ENCODE results near the gene NUDT14. TPM values are rescaled to one million over a fixed set of nuclear protein-coding genes. Genes with fewer than 3 reads are reported as not detected.

NUDT14 gene
- polyA plus RNA-seq, 3 donors: 23.7 to 29.2 (median 26.2) TPM

DNA sequence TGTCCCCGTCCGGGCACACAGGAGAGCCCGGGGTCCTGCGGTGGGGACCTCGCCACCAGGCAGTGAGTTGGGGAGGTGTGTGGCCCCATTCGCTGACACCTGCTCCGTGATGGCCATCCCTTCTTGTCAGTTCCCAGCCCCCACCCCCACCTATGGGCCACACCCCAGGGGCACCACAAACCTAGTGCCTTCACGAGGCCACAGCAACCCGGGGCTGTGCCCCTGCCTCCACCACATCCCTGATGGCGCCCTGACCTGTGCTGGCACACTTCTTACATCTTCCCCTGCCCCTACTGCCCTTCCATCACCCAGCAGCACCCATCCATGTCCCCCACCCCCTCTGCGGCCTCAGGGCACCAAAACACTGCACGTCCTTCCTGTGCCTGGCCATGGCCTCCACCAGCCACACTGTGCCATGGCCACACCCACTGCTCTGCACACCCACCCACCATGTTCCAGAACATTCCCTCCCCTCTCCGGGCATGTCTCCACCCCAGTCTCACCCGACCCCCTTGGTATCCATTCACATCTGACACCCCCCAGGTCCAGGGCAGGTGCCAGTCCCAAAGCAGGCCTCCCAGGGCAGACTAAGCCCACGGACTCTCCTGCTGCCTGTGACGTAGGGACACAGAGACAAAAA is 37.0 kb downstream of the NUDT14 start:
- 89 to 93% (median 91%) methylated on average over 11 to 16 of the region's 16 CpGs for WGBS, 3 donors

DNA sequence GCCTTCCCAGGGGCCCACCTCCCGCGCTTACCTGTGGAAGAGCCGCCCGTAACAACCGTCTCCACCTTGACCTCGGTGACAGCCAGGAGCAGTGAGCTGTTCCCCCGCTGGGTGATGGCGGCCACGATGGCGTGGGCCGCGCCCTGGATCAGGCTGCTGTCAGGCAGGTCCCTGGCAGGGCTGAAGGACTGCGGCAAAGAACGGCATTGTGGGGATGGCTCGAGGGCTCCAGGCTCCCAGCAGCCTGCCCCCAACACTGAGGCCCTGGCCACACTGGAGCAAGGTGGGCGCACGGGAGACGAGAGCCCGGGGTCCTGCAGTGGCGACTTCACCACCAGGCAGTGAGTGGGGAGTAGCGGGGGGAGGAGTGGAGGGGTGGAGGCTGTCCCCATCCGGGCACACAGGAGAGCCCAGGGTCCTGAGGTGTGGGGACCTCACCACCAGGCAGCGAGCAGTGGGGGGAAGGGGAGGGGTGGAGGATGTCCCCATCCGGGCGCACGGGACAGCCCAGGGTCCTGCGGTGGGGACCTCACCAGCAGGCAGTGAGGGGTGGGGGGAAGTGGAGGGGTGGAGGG is 37.6 kb downstream of the NUDT14 start:
- no peak overlapping the region for H3K27ac ChIP-seq (ENCODE audit: low read depth, low read length)
- WGBS, 3 donors: 95 to 97% (median 95%) methylated on average over 27 of the region's 27 CpGs

More for the DNA sequence above, 37.0 kb downstream of the NUDT14 start:
- H3K27ac ChIP-seq (ENCODE audit: low read depth, low read length): no peak overlapping the region

DNA sequence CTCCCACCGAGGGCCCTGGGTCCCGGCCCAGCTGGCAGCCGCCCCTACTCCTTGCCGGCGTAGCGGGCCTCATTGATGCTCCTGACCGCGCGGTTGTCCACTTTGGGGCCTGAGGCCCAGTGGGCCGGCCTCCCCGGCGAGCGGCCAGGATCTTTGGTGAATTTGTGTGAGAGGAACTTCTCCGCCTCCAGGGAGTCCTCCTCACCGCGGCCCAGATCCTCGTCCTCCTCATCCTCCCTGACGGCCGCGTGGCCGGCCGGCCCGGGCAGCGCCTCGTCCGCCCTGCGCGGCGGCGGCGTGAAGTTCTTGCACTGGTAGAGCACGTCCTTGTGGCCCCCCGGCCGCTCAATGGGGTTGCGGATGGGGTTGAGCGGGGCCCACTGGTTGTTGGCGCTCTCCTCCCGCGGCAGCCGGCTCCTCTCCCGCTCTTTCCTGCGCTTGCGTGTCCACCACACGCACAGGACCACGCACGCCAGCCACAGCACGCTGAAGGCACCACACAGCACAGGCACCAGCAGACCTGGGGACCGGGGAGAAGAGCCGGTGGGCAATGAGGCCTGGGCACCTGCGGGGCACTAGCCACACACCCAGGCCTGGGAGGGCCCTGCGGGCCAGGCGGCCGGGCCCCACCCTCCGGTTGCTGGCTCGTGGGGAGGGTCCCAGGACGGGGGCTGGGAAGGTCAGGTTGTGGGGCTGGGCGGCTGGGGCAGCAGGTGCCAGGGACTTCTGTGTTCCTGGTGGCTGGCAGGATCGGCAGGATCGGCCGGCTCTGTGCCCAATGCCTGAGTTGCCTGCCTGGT is 38.3 kb downstream of the NUDT14 start:
- no peak overlapping the region for H3K27ac ChIP-seq (ENCODE audit: low read depth, low read length)
- WGBS, 3 donors: 95 to 98% (median 95%) methylated on average over 52 to 60 of the region's 60 CpGs

DNA sequence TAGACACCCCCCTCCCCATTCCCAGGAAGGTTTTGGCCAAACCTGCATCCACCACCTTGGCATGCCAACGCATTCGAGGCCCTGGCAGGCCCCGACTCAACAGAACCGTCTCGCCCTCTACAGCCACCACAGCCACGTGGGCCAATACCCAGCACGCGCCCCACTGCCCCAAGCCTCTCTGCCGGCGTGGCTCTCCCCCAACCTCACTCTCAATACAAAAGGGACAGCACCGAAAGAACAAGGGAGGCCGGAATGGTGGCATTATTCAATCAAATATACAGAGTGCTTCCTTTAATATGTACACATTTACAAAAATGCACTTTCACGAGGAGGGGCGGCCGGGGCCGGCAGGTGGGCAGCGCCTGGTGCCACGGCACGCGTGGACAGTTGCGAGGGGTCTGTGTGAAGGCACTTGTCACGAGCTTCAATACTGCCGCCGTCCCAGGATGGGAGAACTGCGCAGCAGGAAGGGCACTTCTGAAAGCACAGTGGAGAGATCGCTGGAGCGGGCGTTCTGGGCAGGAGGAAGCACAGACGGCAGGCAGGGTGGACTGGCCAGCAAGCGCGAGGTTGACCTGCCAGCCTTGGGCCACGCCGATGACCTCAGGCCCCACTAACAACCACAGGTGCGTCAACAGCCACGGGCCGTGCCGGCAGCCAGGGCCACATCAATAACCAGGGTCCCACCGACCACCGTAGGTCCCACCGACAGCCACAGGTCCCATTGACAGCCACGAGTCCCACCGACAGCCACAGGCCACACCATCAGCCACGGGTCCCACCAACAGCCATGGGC is 39.4 kb downstream of the NUDT14 start:
- 90 to 94% (median 94%) methylated on average over 43 of the region's 43 CpGs for WGBS, 3 donors
- no peak overlapping the region for H3K27ac ChIP-seq (ENCODE audit: low read depth, low read length)

DNA sequence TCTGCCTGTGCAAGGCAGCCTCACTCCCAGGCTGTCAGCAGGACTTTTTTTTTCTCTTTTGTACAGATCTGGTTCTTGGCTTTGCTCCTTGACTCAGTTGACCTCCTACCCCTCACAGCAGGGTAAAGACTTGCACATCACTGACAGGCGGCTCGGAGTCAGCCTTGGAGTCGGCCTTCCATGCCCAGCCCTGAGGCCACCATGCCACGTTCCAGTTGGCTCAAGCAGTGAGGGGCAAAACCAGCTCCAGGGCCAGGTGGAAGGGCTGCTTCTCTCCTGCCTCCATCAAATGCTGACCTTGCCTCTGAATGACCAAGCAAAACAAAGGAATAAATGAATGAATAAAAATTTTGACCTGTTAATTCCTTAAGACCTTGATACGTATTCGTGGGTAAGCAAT is 40.1 kb downstream of the NUDT14 start:
- 94 to 96% (median 95%) methylated on average over 6 of the region's 6 CpGs for WGBS, 3 donors
- no peak overlapping the region for H3K27ac ChIP-seq (ENCODE audit: low read depth, low read length)

DNA sequence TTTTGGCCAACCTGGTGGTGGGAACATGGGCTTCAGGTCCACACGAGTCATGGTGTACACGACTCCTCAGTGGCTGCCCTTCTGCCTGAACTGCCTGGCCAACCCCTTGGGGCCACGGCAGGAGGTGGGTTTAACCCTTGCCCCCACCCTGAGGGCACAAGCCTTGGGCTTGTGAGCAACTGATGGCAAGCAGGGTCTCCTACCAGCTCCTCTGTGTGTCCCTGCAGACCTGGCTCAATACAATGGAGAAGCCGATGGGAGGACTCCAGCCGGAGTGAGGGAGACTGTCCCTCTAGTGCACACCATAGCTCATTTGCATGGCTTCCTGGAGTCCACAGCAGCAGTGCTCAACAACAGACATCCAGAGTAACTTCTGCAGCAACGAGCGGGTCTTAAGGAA is 40.5 kb downstream of the NUDT14 start:
- H3K27ac ChIP-seq (ENCODE audit: low read depth, low read length): no peak overlapping the region
- WGBS, 3 donors: 89 to 98% (median 89%) methylated on average over 7 of the region's 7 CpGs

DNA sequence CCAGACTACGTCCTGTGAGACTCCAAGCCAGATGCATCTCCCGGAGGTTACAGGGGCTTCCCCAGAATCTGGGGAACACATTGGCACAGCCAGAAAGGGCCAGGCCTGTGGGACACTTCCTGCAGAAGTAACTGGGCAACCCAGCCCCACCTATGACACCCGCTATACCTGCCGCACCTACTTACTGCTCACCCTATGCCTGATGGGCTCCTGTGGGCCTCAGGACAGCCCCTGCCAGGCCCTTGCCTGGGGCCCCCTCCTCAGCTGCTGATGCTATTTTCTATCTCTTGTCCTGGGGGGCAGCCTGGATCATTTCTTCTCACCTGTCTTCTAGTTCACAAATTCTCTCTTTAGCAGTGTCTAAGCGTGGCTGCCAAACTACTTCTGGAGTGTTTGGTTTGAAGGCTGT is 41.3 kb downstream of the NUDT14 start:
- no peak overlapping the region for H3K27ac ChIP-seq (ENCODE audit: low read depth, low read length)
- WGBS, 3 donors: 93 to 100% (median 99%) methylated on average over 5 of the region's 5 CpGs

DNA sequence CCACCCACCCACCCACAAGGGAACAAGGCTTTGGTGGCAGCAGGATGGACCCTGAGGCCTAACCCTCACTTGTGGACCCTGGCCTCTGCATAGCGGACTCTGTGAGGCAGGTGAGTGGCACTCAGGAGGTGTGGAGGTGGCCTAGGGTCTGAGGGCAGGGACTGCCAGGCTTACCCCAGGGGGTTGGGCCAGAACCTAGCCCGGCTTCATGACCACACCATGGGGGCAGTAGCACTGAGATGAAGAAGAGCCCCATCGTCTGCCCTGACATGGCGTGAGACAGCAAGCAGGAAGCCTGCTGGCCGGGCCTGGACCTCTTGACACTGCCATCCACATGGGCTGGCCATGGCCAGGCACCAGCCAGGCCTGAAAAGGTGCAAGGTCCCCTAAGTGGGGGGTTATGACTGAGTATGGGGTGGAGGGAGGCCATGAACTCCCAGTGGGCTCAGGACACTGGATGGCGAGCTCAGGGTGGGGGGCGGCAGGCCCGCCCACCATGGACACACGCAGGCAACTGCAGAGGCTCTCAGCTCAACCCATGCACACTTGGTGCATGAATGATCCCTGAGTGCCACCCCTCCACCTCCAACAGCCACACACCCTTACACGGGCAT is 41.8 kb downstream of the NUDT14 start:
- no peak overlapping the region for H3K27ac ChIP-seq (ENCODE audit: low read depth, low read length)
- WGBS, 3 donors: 77 to 87% (median 82%) methylated on average over 10 of the region's 10 CpGs

DNA sequence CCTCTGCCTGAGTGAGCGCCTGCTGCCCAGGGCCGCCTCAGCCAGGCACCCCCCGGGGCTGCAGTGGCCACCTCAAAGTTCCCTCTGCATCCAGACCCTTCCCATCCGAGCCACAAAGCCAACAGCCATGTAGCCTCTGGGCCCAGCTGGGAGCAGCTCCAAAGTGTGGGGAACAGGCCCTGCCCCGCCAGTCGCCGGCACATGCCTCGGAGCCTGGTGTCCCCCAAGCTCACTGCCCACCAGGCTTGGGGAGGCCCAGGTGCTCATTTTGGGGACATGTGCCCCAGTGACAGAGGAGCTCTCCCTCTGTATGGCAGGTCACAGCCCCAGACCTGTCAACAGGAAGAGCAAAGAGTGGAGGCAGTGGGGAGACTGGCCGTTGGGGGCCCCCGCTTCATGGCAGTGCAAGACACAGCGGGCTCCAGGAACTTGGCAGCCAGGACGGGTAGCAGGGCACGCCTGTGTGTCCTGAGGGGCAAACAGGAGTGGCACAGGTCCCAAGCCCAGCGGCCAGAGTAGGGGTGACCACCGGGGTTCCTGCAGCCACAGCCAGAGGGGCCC is 42.5 kb downstream of the NUDT14 start:
- WGBS, 3 donors: 91 to 92% (median 92%) methylated on average over 15 of the region's 15 CpGs

DNA sequence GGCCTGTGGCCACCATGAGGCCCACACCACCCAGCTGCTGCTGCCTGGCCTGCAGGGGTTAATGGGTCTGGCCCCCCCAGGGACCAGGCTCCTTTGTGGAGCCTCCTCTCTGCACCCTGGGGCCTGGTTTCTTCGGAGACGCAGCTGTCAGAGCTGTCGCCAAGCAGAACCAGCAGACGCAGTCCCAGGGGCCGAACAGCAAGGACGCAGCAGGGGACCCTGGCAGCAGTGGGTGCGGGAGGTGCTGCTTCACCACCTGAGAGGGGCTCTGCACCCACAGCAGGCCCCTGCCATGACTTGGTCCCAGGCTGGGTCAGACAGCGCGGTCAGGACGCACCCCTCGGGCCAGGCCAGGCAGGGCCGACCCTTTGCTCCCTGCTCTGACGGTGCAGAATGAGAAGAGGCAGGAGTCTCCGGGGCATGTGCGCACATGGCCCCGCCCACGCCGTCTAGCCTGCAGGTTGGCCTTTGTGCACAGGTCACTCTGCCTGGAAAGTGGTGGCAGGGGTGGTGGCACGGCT is 43.0 kb downstream of the NUDT14 start:
- H3K27ac ChIP-seq (ENCODE audit: low read depth, low read length): no peak overlapping the region
- WGBS, 3 donors: 87 to 91% (median 88%) methylated on average over 19 of the region's 19 CpGs

More for the DNA sequence above, 42.5 kb downstream of the NUDT14 start:
- no peak overlapping the region for H3K27ac ChIP-seq (ENCODE audit: low read depth, low read length)

DNA sequence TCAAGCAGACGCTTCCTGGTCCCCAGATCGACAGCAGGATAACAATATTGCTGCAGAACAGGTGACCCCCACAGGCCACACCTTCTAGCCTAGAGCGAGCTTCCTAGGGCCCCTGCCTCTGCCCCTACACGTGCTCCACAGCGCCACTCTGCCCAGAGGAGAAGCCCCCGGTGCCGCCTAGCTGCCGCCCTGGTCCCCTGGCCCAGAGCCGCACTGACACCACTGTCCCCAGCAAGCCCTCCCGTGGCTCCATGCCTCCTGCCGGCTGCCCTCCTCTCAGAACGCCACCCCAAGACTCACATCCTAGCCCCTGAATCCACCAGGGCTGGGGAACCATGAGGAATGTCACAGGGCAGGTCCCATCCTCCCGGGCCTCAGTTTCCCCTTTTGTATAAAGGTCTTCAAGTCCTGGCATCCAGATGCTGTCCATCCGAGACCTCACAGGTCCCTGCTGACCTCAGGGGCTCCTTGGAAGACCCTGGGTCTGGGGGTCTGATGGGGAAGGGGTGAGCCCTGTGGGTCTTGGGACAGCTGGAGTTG is 43.6 kb downstream of the NUDT14 start:
- WGBS, 3 donors: 79 to 90% (median 82%) methylated on average over 14 of the region's 14 CpGs
- H3K27ac ChIP-seq (ENCODE audit: low read depth, low read length): no peak overlapping the region

DNA sequence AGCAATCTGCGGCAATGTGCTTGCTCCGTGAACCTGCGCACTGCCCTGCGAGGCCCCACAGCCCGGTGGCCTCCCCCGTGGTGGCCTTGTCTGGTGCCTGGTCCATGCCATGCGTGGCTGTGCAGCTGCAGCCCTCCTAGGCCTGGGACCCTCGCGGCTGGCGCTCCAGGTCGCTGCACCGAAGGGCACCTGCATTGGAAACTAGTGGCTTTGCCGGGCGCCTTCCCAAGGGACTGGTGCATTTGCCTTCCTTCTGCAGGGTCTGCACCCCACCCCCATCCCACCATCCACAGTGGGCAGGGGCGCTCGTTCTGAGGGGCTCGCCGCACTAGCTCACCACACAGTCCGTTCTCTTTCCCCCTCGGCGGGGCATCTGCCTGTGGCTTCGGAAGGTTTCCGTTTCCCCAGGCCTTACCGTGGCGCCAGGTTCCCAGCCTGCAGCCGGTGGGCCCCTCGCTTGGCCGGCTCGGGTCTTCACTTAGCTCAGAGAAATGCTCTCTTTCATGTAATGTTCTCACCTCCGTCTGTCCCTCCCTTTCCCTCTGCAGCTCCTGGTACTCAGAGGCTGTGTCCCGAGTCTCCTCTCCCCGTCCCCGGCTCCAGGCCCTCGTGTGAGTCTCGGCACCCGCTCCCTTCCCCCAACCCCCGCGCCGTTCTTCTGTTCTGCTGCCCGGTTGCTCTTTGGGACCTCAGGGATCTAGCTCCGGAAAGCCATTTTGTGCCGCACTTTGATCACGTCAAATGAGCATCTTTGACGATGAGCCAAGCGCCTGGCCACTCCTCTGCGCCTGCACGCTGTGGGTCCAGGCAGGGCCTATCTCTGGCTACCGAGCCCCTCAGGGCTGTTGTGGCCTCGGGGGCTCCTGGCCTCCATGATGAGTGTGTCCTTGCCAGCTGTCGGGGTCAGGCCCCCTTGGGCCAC is 44.5 kb downstream of the NUDT14 start:
- no peak overlapping the region for H3K27ac ChIP-seq (ENCODE audit: low read depth, low read length)
- WGBS, 3 donors: 80 to 87% (median 84%) methylated on average over 47 to 50 of the region's 50 CpGs

DNA sequence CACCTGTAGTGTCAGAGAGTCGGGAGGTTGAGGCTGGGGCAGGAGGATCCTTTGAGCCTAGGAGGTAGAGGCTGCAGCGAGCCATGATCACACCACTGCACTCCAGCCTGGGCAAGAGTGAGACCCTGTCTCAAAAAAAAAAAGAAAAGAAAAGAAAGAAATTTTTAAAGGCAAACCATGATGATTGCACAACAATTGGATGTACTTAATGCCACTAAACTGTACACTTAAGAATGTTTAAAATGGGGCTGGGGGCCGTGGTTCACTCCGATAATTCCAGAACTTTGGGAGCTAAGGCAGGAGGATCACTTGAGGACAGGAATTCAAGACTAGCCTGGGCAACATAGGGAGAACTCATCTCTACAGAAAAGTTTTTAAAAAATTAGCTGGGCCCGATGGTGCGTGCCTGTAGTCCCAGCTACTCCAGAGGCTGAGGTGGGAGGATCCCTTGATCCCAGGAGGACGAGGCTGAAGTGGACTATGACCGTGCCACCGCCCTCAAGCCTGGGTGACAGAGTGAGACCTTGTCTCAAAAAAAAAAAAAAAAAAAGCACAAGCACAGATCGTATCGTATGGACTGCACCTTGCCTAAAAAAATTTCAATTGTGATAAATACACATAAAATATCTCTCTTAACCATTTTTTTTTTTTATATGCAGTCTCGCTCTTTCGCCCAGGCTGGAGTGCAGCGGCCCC is 45.3 kb downstream of the NUDT14 start:
- 86 to 93% (median 91%) methylated on average over 14 of the region's 14 CpGs for WGBS, 3 donors
- H3K27ac ChIP-seq (ENCODE audit: low read depth, low read length): no peak overlapping the region

DNA sequence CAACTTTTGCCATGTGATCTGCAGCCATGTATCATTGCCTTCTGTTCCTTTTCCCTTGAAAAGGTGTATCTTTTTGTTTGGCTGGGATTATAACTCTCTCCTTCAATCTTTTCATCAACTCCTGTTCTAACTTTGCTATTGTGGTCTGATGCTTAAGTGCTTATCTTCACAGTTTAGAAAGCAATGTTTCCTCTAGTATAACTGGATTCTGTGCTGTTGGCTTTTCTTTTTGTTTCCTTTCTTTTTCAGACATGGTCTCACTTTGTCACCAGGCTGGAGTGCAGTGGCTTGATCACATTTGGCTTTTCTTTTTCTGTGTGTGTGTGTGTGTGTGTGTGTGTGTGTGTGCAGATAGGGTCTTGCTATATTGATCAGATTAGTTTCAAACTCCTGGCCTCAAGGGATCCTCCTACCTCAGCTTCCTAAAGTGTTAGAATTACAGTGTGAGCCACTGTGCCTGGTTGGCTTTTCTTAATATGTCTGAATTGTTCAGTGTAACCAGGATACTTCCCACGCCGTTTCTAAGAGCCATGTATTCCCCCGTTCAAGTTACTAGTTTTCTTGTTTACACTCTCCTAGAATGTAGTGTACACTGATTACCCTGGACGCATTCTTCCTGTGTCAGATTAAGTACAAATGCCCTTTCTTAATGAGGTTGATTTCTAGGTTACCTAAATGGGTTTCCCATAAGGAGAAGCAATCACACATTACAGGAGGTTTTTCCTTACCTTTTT is 48.0 kb downstream of the NUDT14 start:
- 35 to 59% (median 53%) methylated on average over 4 of the region's 4 CpGs for WGBS, 3 donors
- no peak overlapping the region for H3K27ac ChIP-seq (ENCODE audit: low read depth, low read length)

DNA sequence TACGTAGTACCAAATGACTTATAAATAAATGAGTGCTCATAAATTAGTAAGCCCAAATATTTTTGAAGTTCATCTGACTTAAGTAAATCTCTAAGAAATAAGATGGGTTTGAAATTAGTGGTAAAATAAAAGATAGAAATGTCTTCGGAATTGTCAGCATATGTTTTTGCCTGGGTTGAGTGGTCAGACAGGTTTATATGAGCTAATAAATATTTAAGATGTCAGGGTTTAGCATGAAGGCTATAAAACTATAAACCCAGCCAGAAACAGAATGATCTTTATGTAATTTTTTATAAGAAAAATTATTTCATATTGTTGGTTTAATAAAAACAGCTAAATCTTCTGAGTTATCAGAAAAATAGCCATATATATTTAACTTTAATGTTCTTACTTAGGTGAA is 49.9 kb downstream of the NUDT14 start:
- no peak overlapping the region for H3K27ac ChIP-seq (ENCODE audit: low read depth, low read length)
- WGBS, 3 donors: 84 to 87% (median 86%) methylated on average over 2 of the region's 2 CpGs
